SH-SY5Y (cell line): ENCODE data around the gene NRG3.

ENCODE experiments used
- GATA2 ChIP-seq: IDR thresholded peaks from 2 replicates; pipeline ENCODE4 v1.6.1; 2011; ENCODE audit warnings: mild to moderate bottlenecking, low read depth, low read length
- GATA3 ChIP-seq: IDR thresholded peaks from 2 replicates; pipeline ENCODE4 v1.6.1; 2011; ENCODE audit warnings: low read depth, mild to moderate bottlenecking, low read length, moderate library complexity

DNA sequence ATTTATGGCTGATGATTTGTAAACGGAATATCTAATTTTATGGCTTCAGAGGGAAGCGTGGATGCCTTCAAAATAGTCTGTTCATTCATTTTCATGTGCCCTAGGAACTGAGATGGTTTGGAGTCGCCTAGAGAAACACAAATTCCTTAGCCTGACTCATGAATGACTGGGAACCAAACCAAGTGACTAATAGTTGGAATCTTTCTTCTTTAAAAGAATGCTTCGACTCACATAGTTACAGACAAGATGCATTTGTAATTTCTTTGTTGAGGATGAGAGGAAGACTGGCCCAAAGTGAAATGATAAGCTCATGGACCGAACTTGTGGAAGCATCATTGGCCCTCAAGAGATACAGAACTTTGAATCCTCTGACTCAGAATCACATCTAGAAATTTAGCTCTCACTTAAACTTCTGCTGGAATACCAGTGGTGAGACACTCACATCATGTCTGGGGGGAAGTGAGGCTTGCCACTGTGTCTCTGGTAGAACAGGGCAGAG lies 1107.2 kb downstream of the NRG3 start:
- TF ChIP-seq GATA2 (no peak), GATA3 (no peak)
